IMR-90 (cell line): ENCODE results near the gene DPYD. TPM values are rescaled to one million over a fixed set of nuclear protein-coding genes. Genes with fewer than 3 reads are reported as not detected.

ENCODE experiments used
- ATAC-seq: fragments of 200-7000 bp; cut with Tn5 transposase; 2 replicates; pipeline ENCODE4 v1.9.1; 2020; ENCODE audit warnings: low read depth, mild to moderate bottlenecking, moderate library complexity
- BruUV-seq: library from RNA; stranded (reverse); fragments of 400-500 nt; replicated peaks from 2 replicates; lab custom pipeline; 2021; lab: Mats Ljungman, UMichigan
- CTCF ChIA-PET: fragments of 300-600 bp; formaldehyde crosslinking; extraction: SDS; loops from one replicate; lab custom pipeline; 2021; ENCODE audit warnings: antibody characterized with exemption; lab: Yijun Ruan, JAX
- POLR2A ChIA-PET: fragments of 300-600 bp; sonication (Branson Sonifier 250); formaldehyde crosslinking; loops from one replicate; lab custom pipeline; 2022; ENCODE audit warnings: antibody characterized with exemption; ENCODE audit not compliant: unreplicated experiment; lab: Charles Lee
- DNase-seq: peaks from one replicate; pipeline ENCODE4 v3.0.0; 2013
- H2AFZ ChIP-seq: replicated peaks from 2 replicates; pipeline ENCODE3; 2013; ENCODE audit warnings: low read length, mild to moderate bottlenecking; ENCODE audit not compliant: poor library complexity
- H2AK5ac ChIP-seq: 2 replicates; pipeline ENCODE4 v1.6.1; 2013; ENCODE audit warnings: low read depth, low read length, inconsistent platforms
- H2AK9ac ChIP-seq: replicated peaks from 2 replicates; pipeline ENCODE3; 2013; ENCODE audit warnings: mild to moderate bottlenecking, low read depth, low read length, moderate library complexity; ENCODE audit not compliant: poor library complexity
- H2BK120ac ChIP-seq: 2 replicates; pipeline ENCODE4 v1.6.1; 2013; ENCODE audit warnings: low read depth, low read length, inconsistent platforms
- H2BK15ac ChIP-seq: 3 replicates; pipeline ENCODE4 v1.6.1; 2013; ENCODE audit warnings: low read depth, low read length, inconsistent platforms
- H2BK20ac ChIP-seq: 2 replicates; pipeline ENCODE4 v1.6.1; 2013; ENCODE audit warnings: low read depth, mild to moderate bottlenecking, inconsistent platforms, low read length, moderate library complexity
- H2BK5ac ChIP-seq: 2 replicates; pipeline ENCODE4 v1.6.1; 2013; ENCODE audit warnings: mild to moderate bottlenecking, low read depth, low read length, inconsistent platforms; ENCODE audit not compliant: poor library complexity, severe bottlenecking
- H3K14ac ChIP-seq: replicated peaks from 2 replicates; pipeline ENCODE4 v1.6.1; 2013; ENCODE audit warnings: low read depth, low read length, inconsistent platforms
- H3K18ac ChIP-seq: 2 replicates; pipeline ENCODE4 v1.6.1; 2013; ENCODE audit warnings: low read depth, low read length, control low read depth
- H3K23ac ChIP-seq: 2 replicates; pipeline ENCODE4 v1.6.1; 2013; ENCODE audit warnings: low read depth, low read length, inconsistent platforms
- H3K27ac ChIP-seq: 2 replicates; pipeline ENCODE4 v1.5.1; 2013; ENCODE audit warnings: mild to moderate bottlenecking, control low read depth, low read length; ENCODE audit not compliant: insufficient read depth
- H3K27me3 ChIP-seq: 2 replicates; pipeline ENCODE4 v1.6.1; 2013; ENCODE audit warnings: low read length; ENCODE audit not compliant: control insufficient read depth, insufficient read depth
- H3K36me3 ChIP-seq: 2 replicates; pipeline ENCODE4 v1.6.1; 2013; ENCODE audit warnings: low read length, mixed read lengths; ENCODE audit not compliant: control insufficient read depth, insufficient read depth
- H3K4ac ChIP-seq: 2 replicates; pipeline ENCODE4 v1.6.1; 2013; ENCODE audit warnings: low read depth, low read length, inconsistent platforms
- H3K4me1 ChIP-seq: 2 replicates; pipeline ENCODE4 v1.6.1; 2013; ENCODE audit warnings: low read length, mixed read lengths; ENCODE audit not compliant: control insufficient read depth, insufficient read depth
- H3K4me2 ChIP-seq: 2 replicates; pipeline ENCODE4 v1.6.1; 2013; ENCODE audit warnings: low read depth, mild to moderate bottlenecking, control low read depth, low read length, moderate library complexity
- H3K4me3 ChIP-seq: 2 replicates; pipeline ENCODE4 v1.5.1; 2013; ENCODE audit warnings: low read depth, mild to moderate bottlenecking, control low read depth, low read length, moderate library complexity; ENCODE audit not compliant: insufficient read depth
- H3K56ac ChIP-seq: 2 replicates; pipeline ENCODE4 v1.6.1; 2013; ENCODE audit warnings: low read length, inconsistent platforms; ENCODE audit not compliant: insufficient read depth; ENCODE audit errors: extremely low read depth
- H3K79me1 ChIP-seq, 2 experiments: 2 replicates each; pipeline ENCODE4 v1.6.1; 2013; ENCODE audit warnings: low read length in 2 of 2, inconsistent platforms in 1 of 2, low read depth in 1 of 2
- H3K9ac ChIP-seq: 2 replicates; pipeline ENCODE4 v1.6.1; 2013; ENCODE audit warnings: low read depth, low read length, control low read depth
- H3K9me1 ChIP-seq: 2 replicates; pipeline ENCODE4 v1.6.1; 2013; ENCODE audit warnings: low read length, inconsistent platforms; ENCODE audit not compliant: insufficient read depth
- H3K9me3 ChIP-seq: 2 replicates; pipeline ENCODE4 v1.6.1; 2013; ENCODE audit warnings: low read length; ENCODE audit not compliant: control insufficient read depth, insufficient read depth
- H4K20me1 ChIP-seq: 2 replicates; pipeline ENCODE4 v1.6.1; 2013; ENCODE audit warnings: low read length, inconsistent platforms; ENCODE audit not compliant: insufficient read depth
- H4K5ac ChIP-seq: 2 replicates; pipeline ENCODE4 v1.6.1; 2013; ENCODE audit warnings: mild to moderate bottlenecking, low read depth, low read length, control low read depth
- H4K8ac ChIP-seq, 2 experiments: 2 replicates each; pipeline ENCODE4 v1.6.1; 2013; ENCODE audit warnings: low read depth in 2 of 2, low read length in 2 of 2, control low read depth in 1 of 2, inconsistent platforms in 1 of 2
- H4K91ac ChIP-seq: 2 replicates; pipeline ENCODE4 v1.6.1; 2013; ENCODE audit warnings: low read depth, low read length, inconsistent platforms; ENCODE audit not compliant: insufficient read depth
- CHD1 ChIP-seq: IDR thresholded peaks from 2 replicates; pipeline ENCODE4 v1.6.1; 2012; ENCODE audit warnings: low read depth, low read length, improper control_type of control experiment
- WGBS, 2 experiments: methylation state at CpG; one replicate each; pipeline versions ENCODE4 v1.1.5 to v1.1.7; 2013; ENCODE audit warnings: missing lambda C conversion rate in 2 of 2; ENCODE audit not compliant: insufficient read length in 1 of 2; ENCODE audit errors: extremely low coverage in 2 of 2; 5-methylcytosine and 5-hydroxymethylcytosine counted together
- dilution Hi-C: fragments of 300-500 bp; cut with HindIII; formaldehyde crosslinking; loops from one replicate; pipeline ENCODE4 v1.14.3; 2018; ENCODE audit warnings: low sequenced_read_pairs; ENCODE audit not compliant: unreplicated experiment
- in situ Hi-C: fragments of 300-500 bp; cut with MboI; formaldehyde crosslinking; loops from 3 replicates; pipeline ENCODE4 v1.14.3; 2019; ENCODE audit warnings: low sequenced_read_pairs, inconsistent platforms, mixed read lengths
- intact Hi-C: fragments of 100-400 bp; cut with micrococcal nuclease; formaldehyde crosslinking; loops from 2 replicates; pipeline ENCODE4 v1.10.0; 2022
- polyA plus RNA-seq, 3 experiments: library from polyadenylated mRNA; depleted of rRNA; stranded (reverse); fragments of >200 nt; gene quantifications; 2 replicates each; pipeline ENCODE4 v1.2.3, GENCODE V29; 2012; ENCODE audit warnings: low replicate concordance in 1 of 3
- total RNA-seq: library from RNA; depleted of rRNA; stranded (reverse); fragments of >200 nt; gene quantifications from 2 replicates; pipeline ENCODE4 v1.2.3, GENCODE V29; 2012
- TF ChIP-seq, protein P1 (sequence below): fragments of 150-350 bp; IDR thresholded peaks from 2 replicates; pipeline ENCODE4 v1.6.1; 2016; ENCODE audit warnings: low read depth, mild to moderate bottlenecking, low read length, moderate library complexity, borderline replicate concordance

The DPYD gene
- total and polyA plus RNA-seq, 2 of the 4 experiments (the other 2 are of a cell fraction): 9.3 to 47.3 TPM

DNA sequence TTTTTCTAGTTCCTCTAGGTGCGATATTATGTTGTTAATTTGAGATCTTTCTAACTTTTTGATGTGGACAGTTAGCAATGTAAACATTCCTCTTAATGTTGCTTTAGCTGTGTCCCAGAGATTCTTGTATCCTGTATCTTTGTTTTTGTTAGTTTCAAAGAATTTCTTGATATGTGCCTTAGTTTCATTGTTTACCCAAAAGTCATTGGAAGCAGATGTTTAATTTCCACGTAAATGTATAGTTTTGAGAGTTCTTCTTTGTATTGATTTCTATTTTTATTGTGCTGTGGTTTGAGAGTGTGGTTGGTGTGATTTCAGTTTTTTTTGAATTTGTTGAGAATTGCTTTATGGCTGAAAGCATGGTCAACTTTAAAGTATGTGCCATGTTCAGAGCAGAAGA lies 879.8 kb downstream of the DPYD start:
- Histone ChIP-seq H2BK120ac (no peak overlapping the region), H2BK5ac (no peak overlapping the region), H3K14ac (no peak overlapping the region), H3K4me2 (no peak overlapping the region), H4K8ac (no peak overlapping the region), H2AK5ac (no peak overlapping the region), H2BK20ac (no peak overlapping the region), H2BK15ac (no peak overlapping the region), H3K79me1 (no peaks in the 10 kb centered on the region), H2AFZ (no peak overlapping the region), H3K18ac (no peak overlapping the region), H2AK9ac (no peak overlapping the region), H3K23ac (no peak overlapping the region), H3K27me3 (no peaks in the 10 kb centered on the region), H4K5ac (no peak overlapping the region), H3K56ac (no peak overlapping the region), H3K9me1 (no peaks in the 10 kb centered on the region), H3K9ac (no peak overlapping the region), H3K4me3 (no peak overlapping the region), H4K91ac (no peak overlapping the region), H3K4me1 (no peaks in the 10 kb centered on the region), H3K27ac (no peak overlapping the region), H3K9me3 (peaks cover 7% of the 10 kb centered on the region), H3K36me3 (no peaks in the 10 kb centered on the region), H4K20me1 (no peaks in the 10 kb centered on the region), H3K4ac (no peak overlapping the region)
- no peak for ATAC-seq
- CTCF ChIA-PET: interaction anchor here (1.8 kb wide), 1 partner anchor 9 kb away, joined by 3 read pairs; no protein-coding TSS in a partner anchor
- in situ Hi-C loops: no loop called here
- 60% methylated on average over 1 of the region's 2 CpGs; no CpG with 5 or more reads in 1 of the 2 experiments for WGBS, 2 experiments
- intact Hi-C loops: no loop called here
- BruUV-seq: no TSS peak
- POLR2A ChIA-PET: no interaction called here
- TF ChIP-seq, protein P1, sequence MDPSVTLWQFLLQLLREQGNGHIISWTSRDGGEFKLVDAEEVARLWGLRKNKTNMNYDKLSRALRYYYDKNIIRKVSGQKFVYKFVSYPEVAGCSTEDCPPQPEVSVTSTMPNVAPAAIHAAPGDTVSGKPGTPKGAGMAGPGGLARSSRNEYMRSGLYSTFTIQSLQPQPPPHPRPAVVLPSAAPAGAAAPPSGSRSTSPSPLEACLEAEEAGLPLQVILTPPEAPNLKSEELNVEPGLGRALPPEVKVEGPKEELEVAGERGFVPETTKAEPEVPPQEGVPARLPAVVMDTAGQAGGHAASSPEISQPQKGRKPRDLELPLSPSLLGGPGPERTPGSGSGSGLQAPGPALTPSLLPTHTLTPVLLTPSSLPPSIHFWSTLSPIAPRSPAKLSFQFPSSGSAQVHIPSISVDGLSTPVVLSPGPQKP: no peak
- no peak for TF ChIP-seq CHD1
- dilution Hi-C loops: no loop called here
- no peak for DNase-seq
